ENCODE results near the gene RGS3. TPM values are rescaled to one million over a fixed set of nuclear protein-coding genes. Genes with fewer than 3 reads are reported as not detected.
A peak's percentile ranks its signal among the peaks of the same experiment; 100 is the strongest.

RGS3 gene
- polyA plus RNA-seq, 3 donors: 20.8 to 77.2 (median 56.6) TPM

- no peak overlapping the region for H3K27ac ChIP-seq (ENCODE audit: low read depth, low read length)
- 81 to 94% (median 87%) methylated on average over 5 of the region's 5 CpGs for WGBS, 3 donors
These were observed 121.0 kb downstream of the RGS3 start for GRCh38 chr9:113584428-113585084.

GRCh38 chr9:113585085-113585442 is 121.5 kb downstream of the RGS3 start:
- WGBS, 3 donors: 93 to 96% (median 94%) methylated on average over 4 of the region's 4 CpGs
- H3K27ac ChIP-seq (ENCODE audit: low read depth, low read length): no peak overlapping the region

GRCh38 chr9:113585555-113585954 is 122.0 kb downstream of the RGS3 start:
- WGBS, 3 donors: 80 to 93% (median 89%) methylated on average over 2 of the region's 2 CpGs
- H3K27ac ChIP-seq (ENCODE audit: low read depth, low read length): no peak overlapping the region

GRCh38 chr9:113587471-113588031 is 124.0 kb downstream of the RGS3 start:
- no peak overlapping the region for H3K27ac ChIP-seq (ENCODE audit: low read depth, low read length)
- 56 to 74% (median 58%) methylated on average over 14 of the region's 14 CpGs for WGBS, 3 donors

- 38 to 56% (median 50%) methylated on average over 13 of the region's 13 CpGs for WGBS, 3 donors
- no peak overlapping the region for H3K27ac ChIP-seq (ENCODE audit: low read depth, low read length)
These were observed 124.8 kb downstream of the RGS3 start for GRCh38 chr9:113588242-113588810.

GRCh38 chr9:113588936-113589335 is 125.4 kb downstream of the RGS3 start:
- WGBS, 3 donors: 23 to 47% (median 29%) methylated on average over 1 of the region's 1 CpG
- no peak overlapping the region for H3K27ac ChIP-seq (ENCODE audit: low read depth, low read length)

- 40 to 54% (median 43%) methylated on average over 7 of the region's 7 CpGs for WGBS, 3 donors
These were observed 125.9 kb downstream of the RGS3 start for GRCh38 chr9:113589407-113589806.

GRCh38 chr9:113589890-113590289 is 126.4 kb downstream of the RGS3 start:
- 19 to 44% (median 23%) methylated on average over 3 of the region's 3 CpGs for WGBS, 3 donors

More at GRCh38 chr9:113589407-113589806, 125.9 kb downstream of the RGS3 start:
- H3K27ac ChIP-seq (ENCODE audit: low read depth, low read length): no peak overlapping the region

GRCh38 chr9:113590389-113590788 is 126.9 kb downstream of the RGS3 start:
- 87 to 95% (median 93%) methylated on average over 2 of the region's 2 CpGs for WGBS, 3 donors
- no peak overlapping the region for H3K27ac ChIP-seq (ENCODE audit: low read depth, low read length)

More at GRCh38 chr9:113589890-113590289, 126.4 kb downstream of the RGS3 start:
- H3K27ac ChIP-seq (ENCODE audit: low read depth, low read length): no peak overlapping the region

GRCh38 chr9:113590991-113591898 is 127.7 kb downstream of the RGS3 start:
- 54 to 64% (median 57%) methylated on average over 20 of the region's 20 CpGs for WGBS, 3 donors
- no peak overlapping the region for H3K27ac ChIP-seq (ENCODE audit: low read depth, low read length)

GRCh38 chr9:113591899-113592625 is 128.5 kb downstream of the RGS3 start:
- WGBS, 3 donors: 72 to 75% (median 73%) methylated on average over 7 of the region's 7 CpGs
- no peak overlapping the region for H3K27ac ChIP-seq (ENCODE audit: low read depth, low read length)

GRCh38 chr9:113592876-113593575 is 129.5 kb downstream of the RGS3 start:
- no peak overlapping the region for H3K27ac ChIP-seq (ENCODE audit: low read depth, low read length)
- WGBS, 3 donors: 62 to 63% (median 63%) methylated on average over 6 of the region's 6 CpGs

GRCh38 chr9:113593682-113594281 is 130.3 kb downstream of the RGS3 start:
- peak overlapping the region; percentile 11 for H3K27ac ChIP-seq (ENCODE audit: low read depth, low read length)
- 4 to 12% (median 10%) methylated on average over 15 of the region's 15 CpGs for WGBS, 3 donors

GRCh38 chr9:113594484-113595299 is 131.2 kb downstream of the RGS3 start:
- WGBS, 3 donors: 16 to 52% (median 43%) methylated on average over 18 to 19 of the region's 19 CpGs
- no peak overlapping the region for H3K27ac ChIP-seq (ENCODE audit: low read depth, low read length)

- WGBS, 3 donors: 86 to 90% (median 89%) methylated on average over 27 of the region's 27 CpGs
- H3K27ac ChIP-seq (ENCODE audit: low read depth, low read length): no peak overlapping the region
These were observed 133.2 kb downstream of the RGS3 start for GRCh38 chr9:113596616-113597320.
